HEK293 (cell line): ENCODE data around the gene PADI2.

Experiments
- CTCF ChIA-PET: fragments of 350-600 bp; formaldehyde crosslinking; extraction: SDS; loops from one replicate; lab custom pipeline; 2021; ENCODE audit warnings: antibody characterized with exemption; lab: Yijun Ruan, JAX
- POLR2A ChIA-PET: fragments of 300-600 bp; formaldehyde crosslinking; extraction: SDS; loops from one replicate; lab custom pipeline; 2020; ENCODE audit warnings: antibody characterized with exemption, inconsistent platforms; lab: Yijun Ruan, JAX
- H3K27ac ChIP-seq: fragments of 200-500 bp; sonication (Bioruptor generic); 2 replicates; pipeline ENCODE4 v1.5.1; 2014; ENCODE audit warnings: low read depth, low read length, control low read depth, inconsistent platforms; ENCODE audit errors: extremely low read depth
- H3K36me3 ChIP-seq, 2 experiments: fragments of 200-500 bp in 1 of 2; sonication (Bioruptor generic) in 1 of 2; 1 replicate in 1 of 2; 2 replicates in 1 of 2; pipeline ENCODE4 v1.5.1; 2014 to 2017; ENCODE audit warnings: inconsistent platforms in 2 of 2, low read length in 2 of 2; ENCODE audit not compliant: control insufficient read depth in 2 of 2, insufficient read depth in 1 of 2
- H3K4me1 ChIP-seq: fragments of 200-500 bp; sonication (Bioruptor generic); 2 replicates; pipeline ENCODE4 v1.5.1; 2014; ENCODE audit warnings: mild to moderate bottlenecking, low read length, inconsistent platforms; ENCODE audit not compliant: control insufficient read depth, insufficient read depth
- H3K4me3 ChIP-seq: 2 replicates; pipeline ENCODE4 v1.5.1; 2011; ENCODE audit warnings: low read depth, mild to moderate bottlenecking, control low read depth, low read length, moderate library complexity
- H3K9me3 ChIP-seq: fragments of 200-500 bp; sonication (Bioruptor generic); 2 replicates; pipeline ENCODE4 v1.5.1; 2014; ENCODE audit warnings: low read depth, low read length, inconsistent platforms; ENCODE audit not compliant: control insufficient read depth, insufficient read depth
- ATF2 ChIP-seq: fragments of 450-650 bp; formaldehyde crosslinking; IDR thresholded peaks from 2 replicates; pipeline ENCODE4 v1.5.1; 2016; ENCODE audit warnings: missing biosample characterization, missing genetic modification characterization, low read depth
- BCL11A ChIP-seq: fragments of 450-650 bp; formaldehyde crosslinking; IDR thresholded peaks from 2 replicates; pipeline ENCODE4 v1.5.1; 2016; ENCODE audit warnings: low read depth, missing biosample characterization, missing genetic modification characterization
- CTCF ChIP-seq: fragments of 450-650 bp; formaldehyde crosslinking; IDR thresholded peaks from 2 replicates; pipeline ENCODE4 v1.5.1; 2016; ENCODE audit warnings: missing biosample characterization, missing genetic modification characterization
- HIC1 ChIP-seq: fragments of 450-650 bp; formaldehyde crosslinking; IDR thresholded peaks from 2 replicates; pipeline ENCODE4 v1.5.1; 2016; ENCODE audit warnings: missing biosample characterization, missing genetic modification characterization
- PBX3 ChIP-seq: sonication (generic); formaldehyde crosslinking; IDR thresholded peaks from 2 replicates; pipeline ENCODE4 v1.8.1; 2022; ENCODE audit warnings: mild to moderate bottlenecking, moderate library complexity, missing genetic modification reagents
- SP3 ChIP-seq: fragments of 450-650 bp; formaldehyde crosslinking; IDR thresholded peaks from 2 replicates; pipeline ENCODE4 v1.5.1; 2016; ENCODE audit warnings: missing biosample characterization, missing genetic modification characterization
- ZBTB21 ChIP-seq: fragments of 450-650 bp; formaldehyde crosslinking; IDR thresholded peaks from 2 replicates; pipeline ENCODE4 v1.5.1; 2017; ENCODE audit warnings: missing biosample characterization, missing genetic modification characterization
- ZNF121 ChIP-seq: fragments of 450-650 bp; formaldehyde crosslinking; IDR thresholded peaks from 2 replicates; pipeline ENCODE4 v1.5.1; 2016; ENCODE audit warnings: missing biosample characterization, missing genetic modification characterization
- ZNF138 ChIP-seq: fragments of 450-650 bp; formaldehyde crosslinking; IDR thresholded peaks from 2 replicates; pipeline ENCODE4 v1.5.1; 2016; ENCODE audit warnings: missing biosample characterization, missing genetic modification characterization, borderline replicate concordance
- ZNF157 ChIP-seq: fragments of 450-650 bp; formaldehyde crosslinking; IDR thresholded peaks from 2 replicates; pipeline ENCODE4 v1.5.1; 2016; ENCODE audit warnings: missing biosample characterization, missing genetic modification characterization
- ZNF398 ChIP-seq: fragments of 450-650 bp; formaldehyde crosslinking; IDR thresholded peaks from 2 replicates; pipeline ENCODE4 v1.5.1; 2017; ENCODE audit warnings: missing biosample characterization, missing genetic modification characterization
- ZNF529 ChIP-seq: fragments of 450-650 bp; formaldehyde crosslinking; IDR thresholded peaks from 2 replicates; pipeline ENCODE4 v1.5.1; 2017; ENCODE audit warnings: missing genetic modification characterization, missing biosample characterization; ENCODE audit not compliant: insufficient replicate concordance
- ZNF548 ChIP-seq: fragments of 450-650 bp; formaldehyde crosslinking; IDR thresholded peaks from 2 replicates; pipeline ENCODE4 v1.5.1; 2016; ENCODE audit warnings: missing biosample characterization, missing genetic modification characterization
- ZNF610 ChIP-seq: fragments of 450-650 bp; formaldehyde crosslinking; IDR thresholded peaks from 2 replicates; pipeline ENCODE4 v1.5.1; 2016; ENCODE audit warnings: missing biosample characterization, missing genetic modification characterization, borderline replicate concordance
- ZNF629 ChIP-seq: fragments of 450-650 bp; formaldehyde crosslinking; IDR thresholded peaks from 2 replicates; pipeline ENCODE4 v1.5.1; 2017; ENCODE audit warnings: missing biosample characterization, missing genetic modification characterization
- ZNF658 ChIP-seq: fragments of 450-650 bp; formaldehyde crosslinking; IDR thresholded peaks from 2 replicates; pipeline ENCODE4; 2016; ENCODE audit warnings: missing biosample characterization, missing genetic modification characterization
- ZNF701 ChIP-seq: fragments of 450-650 bp; formaldehyde crosslinking; IDR thresholded peaks from 2 replicates; pipeline ENCODE4 v1.5.1; 2016; ENCODE audit warnings: missing biosample characterization, missing genetic modification characterization
- ZNF837 ChIP-seq: fragments of 450-650 bp; formaldehyde crosslinking; IDR thresholded peaks from 2 replicates; pipeline ENCODE4 v1.5.1; 2016; ENCODE audit warnings: missing biosample characterization, missing genetic modification characterization

The PADI2 gene

GRCh38 chr1:17084787-17085186 lies 34.5 kb downstream of the PADI2 start (continued):
- no peak for TF ChIP-seq ZNF157 (tag by site-specific recombination)
- no peak for TF ChIP-seq SP3 (tag by site-specific recombination)
- no peak for TF ChIP-seq HIC1 (tag by site-specific recombination)

- Histone ChIP-seq H3K9me3 (no peaks in the 10 kb centered on the region), H3K27ac (no peak overlapping the region), H3K4me1 (no peaks in the 10 kb centered on the region), H3K36me3 (no peaks in the 10 kb centered on the region), H3K4me3 (no peak overlapping the region)
- POLR2A ChIA-PET: no interaction called here
- CTCF ChIA-PET: interaction anchor here (0.6 kb wide), 1 partner anchor 20 kb away, joined by 5 read pairs; no protein-coding TSS in a partner anchor
- TF ChIP-seq ZNF121 (tag by site-specific recombination) (peak; percentile 87), ZNF701 (no peak), ZNF610 (tag by site-specific recombination) (no peak)
- TF ChIP-seq, all 188 proteins: peak for 1
These were observed 36.5 kb downstream of the PADI2 start for GRCh38 chr1:17082761-17083160.

GRCh38 chr1:17081439-17081838 lies 37.8 kb downstream of the PADI2 start:
- CTCF ChIA-PET: no interaction called here
- no peak overlapping the region for H3K4me3 ChIP-seq
- no peak overlapping the region for H3K27ac ChIP-seq
- no peaks in the 10 kb centered on the region for H3K36me3 ChIP-seq
- TF ChIP-seq ZNF658 (tag by site-specific recombination) (no peak), ZBTB21 (no peak), CTCF (tag by site-specific recombination) (no peak), ZNF529 (tag by site-specific recombination) (no peak), ZNF548 (tag by site-specific recombination) (no peak), ZNF629 (tag by site-specific recombination) (no peak), ZNF398 (tag by site-specific recombination) (no peak), ZNF138 (tag by site-specific recombination) (no peak), ZNF837 (tag by site-specific recombination) (no peak), ATF2 (tag by site-specific recombination) (no peak), PBX3 (CRISPR knock-in tag) (no peak), BCL11A (tag by site-specific recombination) (no peak)
- TF ChIP-seq, all 188 proteins: peak for 0
- POLR2A ChIA-PET: no interaction called here
- Histone ChIP-seq H3K9me3 (no peaks in the 10 kb centered on the region), H3K4me1 (no peaks in the 10 kb centered on the region)
